HL-60 (cell line): ENCODE measurements around the gene SSH2.

Experiments used
- POLR2AphosphoS5 ChIP-seq: IDR thresholded peaks from 2 replicates; pipeline ENCODE4 v1.6.1; 2012; ENCODE audit warnings: low read depth
- SPI1 ChIP-seq: IDR thresholded peaks from 2 replicates; pipeline ENCODE4 v1.6.1; 2012; ENCODE audit warnings: low read depth, mild to moderate bottlenecking, borderline replicate concordance
- TF ChIP-seq, protein P1 (sequence below): IDR thresholded peaks from one replicate; pipeline ENCODE4 v1.5.1; 2011; ENCODE audit warnings: low read length, control low read depth, inconsistent platforms; ENCODE audit not compliant: insufficient read depth
- TF ChIP-seq, protein P2 (sequence below): IDR thresholded peaks from 2 replicates; pipeline ENCODE4 v1.6.1; 2012; ENCODE audit warnings: low read depth; ENCODE audit not compliant: insufficient replicate concordance

DNA sequence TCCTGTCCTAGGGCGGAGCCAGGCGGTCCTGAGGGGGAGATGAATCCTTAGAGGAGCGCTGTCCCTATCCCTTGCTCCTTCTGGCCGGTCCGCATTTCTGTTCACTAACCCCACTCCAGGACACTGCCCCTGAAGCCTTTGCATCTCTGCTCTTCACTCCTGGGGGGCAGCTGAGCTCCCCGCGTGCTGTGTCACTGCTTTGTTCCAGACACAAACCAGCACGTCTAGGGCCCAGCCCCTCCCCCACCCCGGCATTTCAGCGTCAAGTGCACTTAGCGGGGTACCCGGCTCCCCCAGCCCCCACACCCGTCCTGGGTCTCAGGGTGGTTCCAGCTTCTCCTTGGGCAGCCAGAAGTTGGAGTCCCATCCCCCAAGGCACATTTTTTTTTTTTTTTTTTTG lies 316.2 kb downstream of the SSH2 start:
- TF ChIP-seq, protein P1, sequence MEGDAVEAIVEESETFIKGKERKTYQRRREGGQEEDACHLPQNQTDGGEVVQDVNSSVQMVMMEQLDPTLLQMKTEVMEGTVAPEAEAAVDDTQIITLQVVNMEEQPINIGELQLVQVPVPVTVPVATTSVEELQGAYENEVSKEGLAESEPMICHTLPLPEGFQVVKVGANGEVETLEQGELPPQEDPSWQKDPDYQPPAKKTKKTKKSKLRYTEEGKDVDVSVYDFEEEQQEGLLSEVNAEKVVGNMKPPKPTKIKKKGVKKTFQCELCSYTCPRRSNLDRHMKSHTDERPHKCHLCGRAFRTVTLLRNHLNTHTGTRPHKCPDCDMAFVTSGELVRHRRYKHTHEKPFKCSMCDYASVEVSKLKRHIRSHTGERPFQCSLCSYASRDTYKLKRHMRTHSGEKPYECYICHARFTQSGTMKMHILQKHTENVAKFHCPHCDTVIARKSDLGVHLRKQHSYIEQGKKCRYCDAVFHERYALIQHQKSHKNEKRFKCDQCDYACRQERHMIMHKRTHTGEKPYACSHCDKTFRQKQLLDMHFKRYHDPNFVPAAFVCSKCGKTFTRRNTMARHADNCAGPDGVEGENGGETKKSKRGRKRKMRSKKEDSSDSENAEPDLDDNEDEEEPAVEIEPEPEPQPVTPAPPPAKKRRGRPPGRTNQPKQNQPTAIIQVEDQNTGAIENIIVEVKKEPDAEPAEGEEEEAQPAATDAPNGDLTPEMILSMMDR = no peak
- TF ChIP-seq, protein P2, sequence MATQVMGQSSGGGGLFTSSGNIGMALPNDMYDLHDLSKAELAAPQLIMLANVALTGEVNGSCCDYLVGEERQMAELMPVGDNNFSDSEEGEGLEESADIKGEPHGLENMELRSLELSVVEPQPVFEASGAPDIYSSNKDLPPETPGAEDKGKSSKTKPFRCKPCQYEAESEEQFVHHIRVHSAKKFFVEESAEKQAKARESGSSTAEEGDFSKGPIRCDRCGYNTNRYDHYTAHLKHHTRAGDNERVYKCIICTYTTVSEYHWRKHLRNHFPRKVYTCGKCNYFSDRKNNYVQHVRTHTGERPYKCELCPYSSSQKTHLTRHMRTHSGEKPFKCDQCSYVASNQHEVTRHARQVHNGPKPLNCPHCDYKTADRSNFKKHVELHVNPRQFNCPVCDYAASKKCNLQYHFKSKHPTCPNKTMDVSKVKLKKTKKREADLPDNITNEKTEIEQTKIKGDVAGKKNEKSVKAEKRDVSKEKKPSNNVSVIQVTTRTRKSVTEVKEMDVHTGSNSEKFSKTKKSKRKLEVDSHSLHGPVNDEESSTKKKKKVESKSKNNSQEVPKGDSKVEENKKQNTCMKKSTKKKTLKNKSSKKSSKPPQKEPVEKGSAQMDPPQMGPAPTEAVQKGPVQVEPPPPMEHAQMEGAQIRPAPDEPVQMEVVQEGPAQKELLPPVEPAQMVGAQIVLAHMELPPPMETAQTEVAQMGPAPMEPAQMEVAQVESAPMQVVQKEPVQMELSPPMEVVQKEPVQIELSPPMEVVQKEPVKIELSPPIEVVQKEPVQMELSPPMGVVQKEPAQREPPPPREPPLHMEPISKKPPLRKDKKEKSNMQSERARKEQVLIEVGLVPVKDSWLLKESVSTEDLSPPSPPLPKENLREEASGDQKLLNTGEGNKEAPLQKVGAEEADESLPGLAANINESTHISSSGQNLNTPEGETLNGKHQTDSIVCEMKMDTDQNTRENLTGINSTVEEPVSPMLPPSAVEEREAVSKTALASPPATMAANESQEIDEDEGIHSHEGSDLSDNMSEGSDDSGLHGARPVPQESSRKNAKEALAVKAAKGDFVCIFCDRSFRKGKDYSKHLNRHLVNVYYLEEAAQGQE = no peak
- no peak for TF ChIP-seq POLR2AphosphoS5
- no peak for TF ChIP-seq SPI1
